A549 (cell line): Measurements from ENCODE around the gene COMT. TPM values are rescaled to one million over a fixed set of nuclear protein-coding genes. Genes with fewer than 3 reads are reported as not detected.

Experiments
- ATAC-seq, 2 experiments: fragments of 200-7000 bp in 1 of 2; fragments of >200 bp in 1 of 2; cut with Nextera tagmentation in 1 of 2; cut with Tn5 transposase in 1 of 2; 3 replicates each; pipeline versions ENCODE4 v1.8.0 to v1.9.1; 2018 to 2020; ENCODE audit warnings: mild to moderate bottlenecking in 1 of 2, moderate library complexity in 1 of 2
- CTCF ChIA-PET: fragments of 300-600 bp; sonication (Branson Sonifier 250); formaldehyde crosslinking; extraction: SDS; loops from one replicate; lab custom pipeline; 2021; ENCODE audit warnings: antibody characterized with exemption, inconsistent platforms; lab: Yijun Ruan, JAX
- POLR2A ChIA-PET: fragments of 350-600 bp; formaldehyde crosslinking; extraction: SDS; loops from one replicate; lab custom pipeline; 2021; ENCODE audit warnings: antibody characterized with exemption, inconsistent platforms; lab: Yijun Ruan, JAX
- DNase-seq, 2 experiments: peaks; one replicate each; pipeline versions ENCODE4 v3.0.0 to v3.0.0-alpha.2; 2011 to 2016; ENCODE audit warnings: low read depth in 1 of 2, low spot score in 1 of 2
- FAIRE-seq: peaks from 2 replicates; lab custom pipeline; 2011; peaks lifted over from hg19 to GRCh38; lab: Jason Lieb, UNC
- H3K27ac ChIP-seq, 2 experiments: fragments of >200 bp; sonication (Bioruptor Twin); formaldehyde crosslinking; 3 replicates each; pipeline ENCODE4 v1.5.1; 2016 to 2017
- H3K4me1 ChIP-seq: fragments of >200 bp; sonication (Bioruptor Twin); formaldehyde crosslinking; 3 replicates; pipeline ENCODE4 v1.6.1; 2016
- H3K4me2 ChIP-seq: fragments of >200 bp; sonication (Bioruptor Twin); formaldehyde crosslinking; 3 replicates; pipeline ENCODE4 v1.6.1; 2016
- H3K4me3 ChIP-seq: fragments of >200 bp; sonication (Bioruptor Twin); formaldehyde crosslinking; 3 replicates; pipeline ENCODE4 v1.5.1; 2016
- H3K9me3 ChIP-seq: fragments of >200 bp; sonication (Bioruptor Twin); formaldehyde crosslinking; 3 replicates; pipeline ENCODE4 v1.6.1; 2016
- FOSB ChIP-seq: fragments of 250-450 bp; sonication (Bioruptor Pico); IDR thresholded peaks from 2 replicates; pipeline ENCODE4 v1.5.0; 2020; ENCODE audit warnings: mild to moderate bottlenecking, moderate library complexity
- FOSL2 ChIP-seq, 2 experiments: fragments of 450-650 bp in 1 of 2; fragments of >200 bp in 1 of 2; sonication (Bioruptor Twin) in 1 of 2; formaldehyde crosslinking; IDR thresholded peaks; 2 replicates each; pipeline versions ENCODE4 v1.5.0 to v1.6.1; 2016 to 2020; ENCODE audit warnings: mild to moderate bottlenecking in 1 of 2, moderate library complexity in 1 of 2
- HOXA7 ChIP-seq: fragments of 250-450 bp; sonication (Bioruptor Pico); IDR thresholded peaks from 2 replicates; pipeline ENCODE4 v1.5.0; 2020; ENCODE audit warnings: mild to moderate bottlenecking, moderate library complexity
- HOXB5 ChIP-seq: fragments of 250-450 bp; sonication (Bioruptor Pico); IDR thresholded peaks from 2 replicates; pipeline ENCODE4 v1.5.0; 2020; ENCODE audit warnings: mild to moderate bottlenecking, moderate library complexity
- POLR2AphosphoS2 ChIP-seq: conservative IDR thresholded peaks from 2 replicates; pipeline ENCODE4 v1.6.1; 2012; ENCODE audit warnings: low read length, improper control_type of control experiment, inconsistent platforms
- TFCP2L1 ChIP-seq: fragments of 250-450 bp; sonication (Bioruptor Pico); IDR thresholded peaks from 2 replicates; pipeline ENCODE4 v1.5.0; 2021; ENCODE audit warnings: mild to moderate bottlenecking
- ZNF302 ChIP-seq: fragments of 250-450 bp; sonication (Bioruptor Pico); IDR thresholded peaks from 2 replicates; pipeline ENCODE4 v1.9.0; 2021; ENCODE audit warnings: inconsistent platforms, mild to moderate bottlenecking, moderate library complexity
- ZSCAN20 ChIP-seq: fragments of 250-450 bp; sonication (Bioruptor Pico); IDR thresholded peaks from 2 replicates; pipeline ENCODE4 v1.8.0; 2022; ENCODE audit warnings: mild to moderate bottlenecking, moderate library complexity
- WGBS: methylation state at CpG from one replicate; pipeline ENCODE4 v1.1.6; 2017; ENCODE audit errors: missing lambda C conversion rate; 5-methylcytosine and 5-hydroxymethylcytosine counted together
- polyA plus RNA-seq, 4 experiments: library from polyadenylated mRNA; depleted of rRNA in 3 of 4; stranded (reverse); fragments of >200 nt; fragmentation: RNase III in 1 of 4; extraction: RNeasy Plus Mini Kit Qiagen cat#74134 plus additional on column Dnase treatment in 1 of 4; gene quantifications; 2 replicates in 3 of 4; 3 replicates in 1 of 4; pipeline ENCODE4 v1.2.3, GENCODE V29; 2011 to 2017
- TF ChIP-seq, protein P1 (sequence below): IDR thresholded peaks from 2 replicates; pipeline ENCODE4 v1.6.1; 2012
- TF ChIP-seq, protein P2 (sequence below): fragments of 250-450 bp; sonication (Bioruptor Pico); IDR thresholded peaks from 2 replicates; pipeline ENCODE4 v1.5.0; 2021; ENCODE audit warnings: mild to moderate bottlenecking, moderate library complexity, borderline replicate concordance
- TF ChIP-seq, protein P3 (sequence below): fragments of 150-350 bp; IDR thresholded peaks from 2 replicates; pipeline ENCODE4 v1.6.1; 2014; ENCODE audit warnings: low read depth, mild to moderate bottlenecking, low read length
- TF ChIP-seq, protein P4 (sequence below): IDR thresholded peaks from 2 replicates; pipeline ENCODE4 v1.6.1; 2012

Gene COMT
- polyA plus RNA-seq, 2 of the 4 experiments (the other 2 are of a cell fraction): 72.3 to 125 TPM

DNA sequence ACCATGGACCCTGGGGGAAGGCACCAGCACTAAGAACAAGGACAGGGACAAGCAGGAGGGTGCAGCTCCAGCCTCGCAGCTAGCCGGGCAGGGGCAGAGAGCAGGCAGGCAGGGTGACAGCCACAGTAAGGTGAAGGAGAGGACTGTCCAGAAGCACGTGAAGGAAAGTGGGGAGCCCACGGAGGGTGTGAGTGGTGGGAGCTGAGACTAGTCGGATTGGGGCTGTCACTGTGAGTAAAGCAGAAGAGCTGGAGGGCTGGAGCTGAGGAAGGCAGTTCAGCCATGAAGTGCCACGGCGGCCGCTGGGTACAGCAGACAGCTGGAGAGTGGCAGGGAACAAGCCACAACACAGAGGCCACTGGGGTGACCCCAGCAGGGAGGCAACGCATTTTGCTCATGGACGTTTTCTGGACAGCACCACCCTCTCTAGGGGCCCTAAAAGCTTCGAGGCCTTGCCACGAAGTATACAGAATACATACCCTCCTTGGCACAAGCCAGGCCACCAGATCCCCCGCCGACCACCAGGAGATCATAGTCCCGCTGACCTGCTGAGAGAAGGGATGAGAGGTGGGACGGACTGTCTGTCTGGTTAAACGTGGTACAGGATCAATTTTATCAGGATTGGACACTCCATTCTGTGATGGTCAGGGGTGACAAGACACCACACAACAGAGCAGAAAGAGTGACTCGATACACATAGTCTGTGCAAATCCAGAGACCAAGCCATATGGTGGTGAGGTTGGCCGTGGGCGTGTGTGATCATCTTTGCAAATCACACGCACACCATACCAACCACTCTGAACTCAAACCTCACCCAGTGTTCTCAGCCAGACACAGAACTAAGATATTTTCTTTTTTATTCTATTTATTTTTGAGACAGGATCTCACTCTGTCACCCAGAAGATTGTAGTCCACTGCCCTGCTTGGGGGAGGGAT lies 10.8 kb upstream of the COMT start (continued):
- TF ChIP-seq, protein P1, sequence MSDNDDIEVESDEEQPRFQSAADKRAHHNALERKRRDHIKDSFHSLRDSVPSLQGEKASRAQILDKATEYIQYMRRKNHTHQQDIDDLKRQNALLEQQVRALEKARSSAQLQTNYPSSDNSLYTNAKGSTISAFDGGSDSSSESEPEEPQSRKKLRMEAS: no peak
- no peak for TF ChIP-seq POLR2AphosphoS2
- TF ChIP-seq, protein P2, sequence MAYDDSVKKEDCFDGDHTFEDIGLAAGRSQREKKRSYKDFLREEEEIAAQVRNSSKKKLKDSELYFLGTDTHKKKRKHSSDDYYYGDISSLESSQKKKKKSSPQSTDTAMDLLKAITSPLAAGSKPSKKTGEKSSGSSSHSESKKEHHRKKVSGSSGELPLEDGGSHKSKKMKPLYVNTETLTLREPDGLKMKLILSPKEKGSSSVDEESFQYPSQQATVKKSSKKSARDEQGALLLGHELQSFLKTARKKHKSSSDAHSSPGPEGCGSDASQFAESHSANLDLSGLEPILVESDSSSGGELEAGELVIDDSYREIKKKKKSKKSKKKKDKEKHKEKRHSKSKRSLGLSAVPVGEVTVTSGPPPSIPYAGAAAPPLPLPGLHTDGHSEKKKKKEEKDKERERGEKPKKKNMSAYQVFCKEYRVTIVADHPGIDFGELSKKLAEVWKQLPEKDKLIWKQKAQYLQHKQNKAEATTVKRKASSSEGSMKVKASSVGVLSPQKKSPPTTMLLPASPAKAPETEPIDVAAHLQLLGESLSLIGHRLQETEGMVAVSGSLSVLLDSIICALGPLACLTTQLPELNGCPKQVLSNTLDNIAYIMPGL (CRISPR knock-in tag): no peak
- TF ChIP-seq HOXB5: no peak

DNA sequence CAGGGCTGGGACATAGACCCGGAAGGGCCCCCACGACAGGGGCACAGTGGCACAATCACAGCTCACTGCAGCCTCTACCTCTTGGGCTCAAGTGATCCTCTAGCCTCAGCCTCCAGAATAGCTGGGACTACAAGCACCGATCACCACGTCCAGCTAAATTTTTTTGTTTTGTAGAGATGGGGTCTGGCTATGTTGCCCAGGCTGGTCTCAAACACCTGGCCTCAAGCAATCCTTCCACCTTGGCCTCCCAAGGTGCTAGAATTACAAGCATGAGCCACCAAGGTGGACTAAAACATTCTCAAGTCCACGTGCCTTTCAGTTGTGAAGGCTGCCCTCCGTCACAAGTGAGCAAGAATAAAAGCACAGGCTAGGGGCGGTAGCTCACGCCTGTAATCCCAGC lies 10.1 kb upstream of the COMT start:
- ATAC-seq (no peak), DNase-seq (no peak), FAIRE-seq (no peak)
- TF ChIP-seq, protein P3, sequence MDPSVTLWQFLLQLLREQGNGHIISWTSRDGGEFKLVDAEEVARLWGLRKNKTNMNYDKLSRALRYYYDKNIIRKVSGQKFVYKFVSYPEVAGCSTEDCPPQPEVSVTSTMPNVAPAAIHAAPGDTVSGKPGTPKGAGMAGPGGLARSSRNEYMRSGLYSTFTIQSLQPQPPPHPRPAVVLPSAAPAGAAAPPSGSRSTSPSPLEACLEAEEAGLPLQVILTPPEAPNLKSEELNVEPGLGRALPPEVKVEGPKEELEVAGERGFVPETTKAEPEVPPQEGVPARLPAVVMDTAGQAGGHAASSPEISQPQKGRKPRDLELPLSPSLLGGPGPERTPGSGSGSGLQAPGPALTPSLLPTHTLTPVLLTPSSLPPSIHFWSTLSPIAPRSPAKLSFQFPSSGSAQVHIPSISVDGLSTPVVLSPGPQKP: no peak
- TF ChIP-seq TFCP2L1 (CRISPR knock-in tag): no peak
- no peak for TF ChIP-seq ZNF302 (CRISPR knock-in tag)
- TF ChIP-seq, protein P4, sequence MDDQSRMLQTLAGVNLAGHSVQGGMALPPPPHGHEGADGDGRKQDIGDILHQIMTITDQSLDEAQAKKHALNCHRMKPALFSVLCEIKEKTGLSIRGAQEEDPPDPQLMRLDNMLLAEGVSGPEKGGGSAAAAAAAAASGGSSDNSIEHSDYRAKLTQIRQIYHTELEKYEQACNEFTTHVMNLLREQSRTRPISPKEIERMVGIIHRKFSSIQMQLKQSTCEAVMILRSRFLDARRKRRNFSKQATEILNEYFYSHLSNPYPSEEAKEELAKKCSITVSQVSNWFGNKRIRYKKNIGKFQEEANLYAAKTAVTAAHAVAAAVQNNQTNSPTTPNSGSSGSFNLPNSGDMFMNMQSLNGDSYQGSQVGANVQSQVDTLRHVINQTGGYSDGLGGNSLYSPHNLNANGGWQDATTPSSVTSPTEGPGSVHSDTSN: no peak
- TF ChIP-seq HOXA7 (CRISPR knock-in tag): no peak
- no peak for TF ChIP-seq FOSB (CRISPR knock-in tag)
- no peak for TF ChIP-seq HOXB5
- TF ChIP-seq FOSL2 (IDR thresholded peaks at IDR 0.05): no peak
- no peak for TF ChIP-seq FOSL2 (CRISPR knock-in tag; IDR thresholded peaks at IDR 0.05)
- no peak for TF ChIP-seq ZSCAN20 (CRISPR knock-in tag)
- no peak overlapping the region for H3K27ac ChIP-seq
- ChIA-PET POLR2A (interaction anchor here (0.7 kb wide), 1 partner anchor 17 kb away, joined by 4 read pairs; no protein-coding TSS in a partner anchor), CTCF (interaction anchor here (1.2 to 1.4 kb wide), 2 partner anchors 21 to 201 kb away, joined by 3 to 4 read pairs; no protein-coding TSS in a partner anchor)
- H3K4me2 ChIP-seq: no peak overlapping the region
- H3K9me3 ChIP-seq: no peaks in the 10 kb centered on the region
- no peak overlapping the region for H3K4me3 ChIP-seq
- no peaks in the 10 kb centered on the region for H3K4me1 ChIP-seq
- WGBS: 97% methylated on average over 8 of the region's 8 CpGs

DNA sequence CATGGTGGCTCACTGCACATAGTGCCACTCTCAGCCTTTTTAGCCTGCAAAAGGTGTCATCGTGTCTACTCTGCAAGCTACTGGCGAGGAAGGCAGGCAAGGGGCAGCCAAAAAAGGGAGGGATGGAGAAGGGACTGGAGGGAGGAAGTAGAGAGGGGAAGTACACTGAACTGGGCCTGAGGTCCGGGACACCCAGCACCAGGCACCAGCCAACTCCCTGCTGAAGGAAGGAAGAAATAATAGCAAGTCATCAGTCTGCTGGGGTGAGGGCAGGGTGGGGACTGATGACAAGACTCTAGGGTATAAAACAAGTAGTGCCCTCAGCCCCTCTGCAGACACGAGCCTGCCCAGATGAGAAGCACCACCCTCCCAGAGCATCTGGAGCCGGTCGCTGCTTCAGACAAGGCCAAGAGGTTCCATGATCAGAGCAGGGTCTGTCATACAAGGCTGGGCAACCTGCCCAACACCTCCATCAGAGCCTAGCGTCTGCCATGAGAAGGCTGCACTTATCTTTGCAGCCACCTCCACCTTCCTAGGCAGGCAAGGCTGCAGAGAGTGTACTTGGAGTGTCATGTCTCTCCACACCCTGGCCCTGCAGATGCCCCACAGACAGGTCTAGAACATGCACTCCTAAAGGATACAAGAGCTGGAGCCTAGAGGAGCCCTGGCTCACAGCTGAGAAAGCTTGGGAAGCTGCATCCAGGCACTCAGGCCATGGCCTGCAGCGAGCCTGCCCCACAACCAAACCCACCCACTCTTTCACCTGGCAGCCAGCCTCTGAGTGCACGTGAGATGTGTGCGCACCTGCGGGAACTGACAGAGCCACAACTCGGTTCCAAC lies 9.0 kb upstream of the COMT start:
- no peak for FAIRE-seq
- ChIA-PET POLR2A (no interaction called here), CTCF (interaction anchor here (1.2 to 2.2 kb wide), 2 partner anchors 22 to 202 kb away, joined by 4 to 7 read pairs; no protein-coding TSS in a partner anchor)
- no peak overlapping the region for H3K27ac ChIP-seq
- no peak for TF ChIP-seq POLR2AphosphoS2
- TF ChIP-seq, all 56 proteins: peak for 0
- DNase-seq (no peak), ATAC-seq (no peak)
- H3K4me1 ChIP-seq: no peaks in the 10 kb centered on the region
- 83% methylated on average over 12 of the region's 12 CpGs for WGBS
- no peak overlapping the region for H3K4me3 ChIP-seq
- H3K9me3 ChIP-seq: no peaks in the 10 kb centered on the region
- H3K4me2 ChIP-seq: no peak overlapping the region
